Measurements from ENCODE around the gene STK10. TPM values are rescaled to one million over a fixed set of nuclear protein-coding genes. Genes with fewer than 3 reads are reported as not detected.

STK10 gene
- total RNA-seq, 2 donors from 2014 or later = 403 to 408 TPM

- H3K9me3 ChIP-seq (ENCODE audit: control insufficient read depth, low read length, poor library complexity, severe bottlenecking) = no peaks in the 10 kb centered on the region
- ATAC-seq (no peak), DNase-seq (no peak)
- Mint-ChIP-seq H3K4me1 (peaks cover 47% of the 10 kb centered on the region), H3K4me3 (peak overlapping the region; percentile 99), H3K36me3 (ENCODE audit: low read depth) (peaks cover 9% of the 10 kb centered on the region), H3K27me3 (no peaks in the 10 kb centered on the region), H3K27ac (peak overlapping the region; percentile 96)
Measured at GRCh38 chr5:172183881-172184280, 4.1 kb downstream of the STK10 start.

- Mint-ChIP-seq H3K27me3 (no peaks in the 10 kb centered on the region), H3K36me3 (ENCODE audit: low read depth) (peaks cover 11% of the 10 kb centered on the region), H3K27ac (peak overlapping the region; percentile 96), H3K4me3 (peak overlapping the region; percentile 66), H3K4me1 (peaks cover 61% of the 10 kb centered on the region)
- H3K9me3 ChIP-seq (ENCODE audit: control insufficient read depth, low read length, poor library complexity, severe bottlenecking) = no peaks in the 10 kb centered on the region
- ATAC-seq (no peak), DNase-seq (no peak)
Measured at GRCh38 chr5:172182291-172182690, 5.7 kb downstream of the STK10 start.

DNA sequence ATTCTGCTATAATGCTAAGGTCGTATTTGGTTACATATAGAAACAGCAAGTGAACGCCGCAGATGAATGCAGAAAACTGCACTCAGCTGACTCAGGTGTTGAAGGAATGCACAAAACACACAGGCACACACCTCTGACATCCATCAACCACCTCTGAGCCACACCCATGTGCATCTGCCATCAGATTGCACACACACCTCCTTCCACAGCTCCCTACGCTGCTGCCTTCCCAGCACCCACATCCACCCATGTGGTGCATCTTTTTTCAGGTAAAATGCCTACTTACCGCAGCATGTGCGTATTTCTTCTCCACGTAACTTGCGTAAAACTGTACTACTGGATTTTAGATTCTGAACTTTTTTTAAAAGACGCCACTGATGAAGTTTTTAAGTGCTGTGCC, 7.1 kb downstream of the STK10 start:
- H3K36me3 Mint-ChIP-seq (ENCODE audit: low read depth) = peaks cover 10% of the 10 kb centered on the region
- H3K27ac Mint-ChIP-seq = peak overlapping the region; percentile 96
- H3K27me3 Mint-ChIP-seq = no peaks in the 10 kb centered on the region
- no peaks in the 10 kb centered on the region for H3K9me3 ChIP-seq (ENCODE audit: control insufficient read depth, low read length, poor library complexity, severe bottlenecking)
- peak; percentile 33 for ATAC-seq
- H3K4me3 Mint-ChIP-seq = peak overlapping the region; percentile 80
- peak in 2 of 3 donors; percentile 20 to 31 for DNase-seq
- H3K4me1 Mint-ChIP-seq = peaks cover 62% of the 10 kb centered on the region

DNA sequence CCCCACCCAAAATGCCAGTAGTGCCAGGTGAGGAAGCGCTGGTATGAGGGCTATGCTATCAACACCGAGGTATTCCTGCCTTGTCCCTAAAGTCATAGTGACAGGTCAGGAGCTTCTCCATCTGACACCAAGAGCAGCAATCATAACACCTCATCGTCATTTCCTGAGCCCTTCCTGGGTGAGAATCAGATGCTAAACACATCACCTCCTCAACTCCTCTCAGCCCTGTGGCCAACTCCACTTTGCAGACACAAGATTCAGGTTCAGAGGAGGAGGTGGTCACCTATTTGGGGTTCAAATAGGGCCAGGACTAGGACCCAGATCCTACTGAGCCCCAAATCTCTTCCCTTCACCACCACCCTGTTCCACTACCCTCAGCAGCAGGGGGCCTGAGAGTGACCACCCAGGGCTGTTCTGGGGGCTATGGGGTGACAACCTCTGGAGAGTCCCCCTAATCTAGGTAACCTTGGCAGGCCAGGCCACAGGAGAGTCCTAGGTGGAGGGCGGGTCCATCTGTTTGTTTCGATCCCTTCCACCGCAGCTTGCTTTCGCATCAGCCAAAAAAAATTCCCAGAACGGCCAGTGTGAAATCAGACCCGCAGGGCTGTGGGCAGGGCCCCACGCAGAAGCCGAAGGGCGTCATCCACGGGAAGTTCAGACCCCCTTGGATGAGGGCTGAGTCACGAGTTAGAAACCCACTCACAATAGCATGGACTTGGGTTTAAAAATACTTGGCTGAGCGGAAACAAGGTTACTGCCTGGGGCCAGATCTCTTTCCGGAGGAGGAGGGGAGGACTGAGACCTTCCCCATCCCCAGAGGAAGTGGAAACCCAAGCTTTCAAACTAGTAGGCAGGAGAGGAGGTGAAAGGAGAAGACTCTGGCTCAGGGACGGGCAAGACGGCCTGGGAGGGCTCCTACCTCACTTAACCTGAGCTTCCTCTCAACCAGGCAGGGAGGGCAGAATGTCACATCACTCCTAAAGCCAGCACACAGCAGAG, 8.7 kb downstream of the STK10 start:
- Mint-ChIP-seq H3K27me3 (no peaks in the 10 kb centered on the region), H3K27ac (peak overlapping the region; percentile 96), H3K4me1 (peaks cover 66% of the 10 kb centered on the region), H3K4me3 (peak overlapping the region; percentile 94), H3K36me3 (ENCODE audit: low read depth) (peaks cover 5% of the 10 kb centered on the region)
- H3K9me3 ChIP-seq (ENCODE audit: control insufficient read depth, low read length, poor library complexity, severe bottlenecking) = no peaks in the 10 kb centered on the region
- ATAC-seq (peak; percentile 48), DNase-seq (peak in 2 of 3 donors; percentile 34 to 53)

DNA sequence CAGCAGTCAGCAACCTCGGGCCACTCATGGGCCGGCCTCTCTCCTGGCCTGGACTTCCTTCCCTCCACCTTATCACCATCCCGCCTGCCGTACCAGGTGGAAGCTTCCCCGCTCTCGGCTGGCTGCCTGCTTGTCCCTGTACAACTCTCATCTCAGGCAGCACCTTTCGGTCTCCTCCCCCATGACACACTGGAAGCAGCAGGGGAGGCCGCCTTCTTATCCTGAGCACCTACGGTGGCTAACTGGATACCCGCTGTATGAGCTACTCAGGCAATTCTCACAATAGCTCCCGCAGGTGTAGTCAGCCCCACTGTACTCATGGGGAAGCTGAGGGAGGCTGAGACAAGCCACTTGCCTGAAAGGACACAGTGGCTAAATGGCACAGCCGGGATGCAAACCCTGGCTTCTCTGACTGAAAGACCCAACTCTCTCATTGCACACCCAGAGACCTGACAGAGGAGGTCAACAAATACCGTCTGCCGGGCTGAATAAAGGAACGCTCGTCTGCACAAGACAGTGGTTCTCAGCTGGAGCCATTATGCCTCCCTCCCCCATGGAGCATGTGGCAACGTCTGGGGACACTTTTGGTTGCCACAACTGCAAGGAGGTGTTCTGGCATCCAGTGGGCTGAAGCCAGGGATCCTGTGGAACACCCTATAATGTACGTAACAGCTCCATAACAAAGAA, 9.6 kb downstream of the STK10 start:
- peak overlapping the region; percentile 96 for H3K27ac Mint-ChIP-seq
- no peaks in the 10 kb centered on the region for H3K27me3 Mint-ChIP-seq
- no peak for DNase-seq
- peaks cover 69% of the 10 kb centered on the region for H3K4me1 Mint-ChIP-seq
- no peaks in the 10 kb centered on the region for H3K9me3 ChIP-seq (ENCODE audit: control insufficient read depth, low read length, poor library complexity, severe bottlenecking)
- H3K36me3 Mint-ChIP-seq (ENCODE audit: low read depth) = peaks cover 7% of the 10 kb centered on the region
- H3K4me3 Mint-ChIP-seq = peak overlapping the region; percentile 94
- peak; percentile 1 for ATAC-seq

DNA sequence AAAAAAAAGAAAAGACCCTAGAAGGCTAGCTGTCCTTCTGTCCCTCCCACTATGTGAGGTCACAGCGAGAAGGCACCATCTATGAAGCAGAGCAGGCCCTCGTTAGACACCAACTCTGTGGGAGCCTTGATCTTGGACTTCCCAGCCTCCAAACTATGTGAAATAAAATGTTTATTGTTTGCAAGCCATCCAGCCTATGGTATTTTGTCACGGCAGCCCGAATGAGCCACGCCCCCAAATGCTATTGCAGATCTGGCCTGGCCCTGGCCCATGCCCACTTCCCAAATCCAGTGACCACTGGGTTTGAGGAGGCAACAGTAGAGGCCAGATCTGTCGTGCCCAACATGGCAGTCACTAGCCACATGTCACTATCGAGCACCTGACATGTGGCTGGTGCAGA, 10.8 kb downstream of the STK10 start:
- H3K9me3 ChIP-seq (ENCODE audit: control insufficient read depth, low read length, poor library complexity, severe bottlenecking) = no peaks in the 10 kb centered on the region
- peak overlapping the region; percentile 96 for H3K27ac Mint-ChIP-seq
- H3K4me3 Mint-ChIP-seq = peak overlapping the region; percentile 94
- H3K4me1 Mint-ChIP-seq = peaks cover 71% of the 10 kb centered on the region
- no peak for ATAC-seq
- no peak for DNase-seq
- peaks cover 8% of the 10 kb centered on the region for H3K36me3 Mint-ChIP-seq (ENCODE audit: low read depth)
- H3K27me3 Mint-ChIP-seq = no peaks in the 10 kb centered on the region

GRCh38 chr5:172175263-172175719, 12.7 kb downstream of the STK10 start:
- Mint-ChIP-seq H3K4me3 (peak overlapping the region; percentile 94), H3K36me3 (ENCODE audit: low read depth) (peaks cover 9% of the 10 kb centered on the region), H3K27me3 (no peaks in the 10 kb centered on the region), H3K4me1 (peaks cover 81% of the 10 kb centered on the region), H3K27ac (peak overlapping the region; percentile 96)
- DNase-seq (peak; percentile 67 to 86 (median 76)), ATAC-seq (peak; percentile 80)
- H3K9me3 ChIP-seq (ENCODE audit: control insufficient read depth, low read length, poor library complexity, severe bottlenecking) = no peaks in the 10 kb centered on the region

DNA sequence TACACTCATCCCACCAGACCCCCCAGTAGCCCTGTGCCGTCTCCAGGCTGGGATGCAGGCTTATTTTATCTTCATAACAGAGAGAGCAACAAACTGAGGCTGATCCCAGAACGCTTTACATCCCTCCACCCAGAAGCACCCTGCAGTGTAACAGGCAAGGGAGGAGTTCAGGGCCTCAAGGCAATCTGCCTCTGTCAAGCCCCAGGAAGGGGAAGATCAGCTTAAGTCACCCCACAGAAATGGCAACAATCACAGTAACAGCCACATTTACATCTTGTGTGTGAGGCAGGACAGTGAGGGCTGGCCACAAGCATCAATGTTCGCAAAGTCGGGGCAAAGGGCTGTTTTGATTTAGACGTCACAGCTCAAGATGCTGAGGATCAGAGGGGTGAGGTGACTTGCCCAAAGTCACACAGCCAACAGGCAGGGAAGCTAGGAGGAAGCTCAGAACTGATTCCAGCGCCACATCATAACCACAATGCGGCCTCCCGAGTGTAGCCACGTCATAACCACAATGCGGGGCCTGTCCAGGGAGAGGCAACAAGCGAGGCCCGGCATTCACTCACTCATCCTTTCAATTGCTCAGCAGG, 14.4 kb downstream of the STK10 start:
- no peaks in the 10 kb centered on the region for H3K9me3 ChIP-seq (ENCODE audit: control insufficient read depth, low read length, poor library complexity, severe bottlenecking)
- H3K36me3 Mint-ChIP-seq (ENCODE audit: low read depth) = peaks cover 14% of the 10 kb centered on the region
- DNase-seq (peak in 2 of 3 donors; percentile 34 to 68), ATAC-seq (peak; percentile 5)
- peak overlapping the region; percentile 94 for H3K4me3 Mint-ChIP-seq
- peak overlapping the region; percentile 96 for H3K27ac Mint-ChIP-seq
- no peaks in the 10 kb centered on the region for H3K27me3 Mint-ChIP-seq
- H3K4me1 Mint-ChIP-seq = peaks cover 83% of the 10 kb centered on the region

DNA sequence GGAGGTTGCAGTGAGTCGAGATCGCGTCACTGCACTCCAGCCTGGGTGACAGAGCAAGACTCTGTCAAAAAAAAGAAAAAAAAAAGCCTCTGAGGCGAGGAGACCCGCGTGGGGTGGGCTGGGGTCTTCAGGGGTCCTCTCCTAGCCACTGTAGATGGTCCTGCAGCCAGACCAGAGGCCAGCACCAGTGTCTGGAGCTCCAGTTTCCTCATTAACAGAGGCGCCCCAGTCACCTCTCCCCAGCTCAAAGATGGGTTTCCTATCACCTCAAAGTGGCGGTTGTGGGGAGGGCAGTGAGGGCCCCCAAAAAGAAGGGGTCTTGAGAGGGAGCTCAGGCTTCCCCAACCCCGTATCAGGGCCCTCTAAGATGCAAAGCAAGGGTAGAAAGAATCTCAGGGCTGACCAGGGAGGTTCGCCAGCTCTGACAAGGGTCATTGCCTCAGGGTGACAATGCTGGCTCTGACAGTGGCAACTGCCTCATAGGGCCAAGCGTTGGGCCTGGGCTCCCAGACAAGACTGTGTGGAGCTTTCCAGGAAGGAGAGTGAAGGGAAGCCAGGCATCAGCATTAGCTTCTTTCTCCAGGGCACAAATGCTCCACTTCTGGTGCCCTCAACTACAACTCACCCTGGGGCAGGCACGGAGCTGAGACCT, 15.0 kb downstream of the STK10 start:
- Mint-ChIP-seq H3K4me3 (peak overlapping the region; percentile 94), H3K36me3 (ENCODE audit: low read depth) (peaks cover 12% of the 10 kb centered on the region), H3K27me3 (no peaks in the 10 kb centered on the region), H3K4me1 (peaks cover 80% of the 10 kb centered on the region), H3K27ac (peak overlapping the region; percentile 96)
- ATAC-seq (no peak), DNase-seq (no peak)
- H3K9me3 ChIP-seq (ENCODE audit: control insufficient read depth, low read length, poor library complexity, severe bottlenecking) = no peaks in the 10 kb centered on the region

DNA sequence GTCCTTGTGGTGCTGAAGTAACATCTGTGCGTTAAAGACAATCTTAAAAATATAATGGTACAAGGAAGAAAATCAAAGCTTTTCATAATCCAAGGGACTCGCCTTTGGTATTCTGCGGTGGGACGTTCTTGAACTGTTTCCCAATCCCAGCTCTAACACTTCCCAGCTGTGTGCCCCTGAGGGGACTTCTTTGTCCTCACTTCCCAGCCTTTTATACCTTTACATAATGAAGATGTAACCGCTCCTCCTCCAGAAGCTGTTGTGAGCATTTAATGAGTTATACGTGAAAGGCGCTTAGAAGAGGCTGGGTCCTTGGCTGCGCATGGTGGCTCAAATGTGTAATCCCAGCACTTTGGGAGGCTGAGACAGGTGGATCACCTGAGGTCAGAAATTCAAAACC, 16.9 kb downstream of the STK10 start:
- no peak for ATAC-seq
- Mint-ChIP-seq H3K27ac (peak overlapping the region; percentile 92), H3K36me3 (ENCODE audit: low read depth) (peaks cover 9% of the 10 kb centered on the region), H3K4me1 (peaks cover 80% of the 10 kb centered on the region), H3K27me3 (no peaks in the 10 kb centered on the region), H3K4me3 (no peak overlapping the region)
- no peaks in the 10 kb centered on the region for H3K9me3 ChIP-seq (ENCODE audit: control insufficient read depth, low read length, poor library complexity, severe bottlenecking)
- DNase-seq = no peak

- Mint-ChIP-seq H3K4me1 (peaks cover 74% of the 10 kb centered on the region), H3K27me3 (no peaks in the 10 kb centered on the region), H3K36me3 (ENCODE audit: low read depth) (peaks cover 9% of the 10 kb centered on the region), H3K4me3 (peak overlapping the region; percentile 60), H3K27ac (peak overlapping the region; percentile 92)
- ATAC-seq = no peak
- no peak for DNase-seq
- no peaks in the 10 kb centered on the region for H3K9me3 ChIP-seq (ENCODE audit: control insufficient read depth, low read length, poor library complexity, severe bottlenecking)
Measured at GRCh38 chr5:172170251-172170701, 17.7 kb downstream of the STK10 start.

- Mint-ChIP-seq H3K36me3 (ENCODE audit: low read depth) (peaks cover 9% of the 10 kb centered on the region), H3K27ac (peak overlapping the region; percentile 92)
- ATAC-seq = no peak
Measured at GRCh38 chr5:172169216-172169615, 18.8 kb downstream of the STK10 start.

More at GRCh38 chr5:172169216-172169615, 18.8 kb downstream of the STK10 start:
- Mint-ChIP-seq H3K4me1 (peaks cover 65% of the 10 kb centered on the region), H3K4me3 (peak overlapping the region; percentile 53), H3K27me3 (no peaks in the 10 kb centered on the region)
- H3K9me3 ChIP-seq (ENCODE audit: control insufficient read depth, low read length, poor library complexity, severe bottlenecking) = no peaks in the 10 kb centered on the region
- no peak for DNase-seq

Data from T-helper 17 cell (primary cell).